Upper lobe of right lung (tissue), 1 donor: ENCODE data around the gene KIF1A. TPM values are rescaled to one million over a fixed set of nuclear protein-coding genes. Genes with fewer than 3 reads are reported as not detected.
A peak's percentile ranks its signal among the peaks of the same experiment; 100 is the strongest.

Experiments used
- ATAC-seq: fragments of 200-7000 bp; cut with Tn5 transposase; one replicate; pipeline ENCODE4 v1.9.1; 2020; ENCODE audit warnings: mild to moderate bottlenecking, moderate library complexity
- DNase-seq: peaks from one replicate; pipeline ENCODE4 v3.0.0-alpha.2; 2020
- H3K27ac ChIP-seq: fragments of 200-600 bp; one replicate; pipeline ENCODE4 v1.8.0; 2022
- H3K27me3 ChIP-seq: fragments of 200-600 bp; one replicate; pipeline ENCODE4 v1.8.0; 2022; ENCODE audit warnings: mild to moderate bottlenecking
- H3K36me3 ChIP-seq: fragments of 200-600 bp; one replicate; pipeline ENCODE4 v1.8.0; 2022
- H3K4me1 ChIP-seq: fragments of 200-600 bp; one replicate; pipeline ENCODE4 v1.8.0; 2022
- H3K4me3 ChIP-seq: fragments of 200-600 bp; one replicate; pipeline ENCODE4 v1.8.0; 2022; ENCODE audit warnings: mild to moderate bottlenecking
- H3K9me3 ChIP-seq: fragments of 200-600 bp; one replicate; pipeline ENCODE4 v1.8.0; 2022
- intact Hi-C: fragments of 100-400 bp; cut with DNase I; formaldehyde crosslinking; loops from one replicate; pipeline ENCODE4 v1.11.0; 2022
- total RNA-seq: library from RNA; stranded (reverse); fragmentation: NEBNext Ultra II Directional; extraction: Animal tissue kit (Norgen Biotek cat#: 25700); gene quantifications from one replicate; pipeline ENCODE4 v1.2.1, GENCODE V29; 2021
- TF ChIP-seq, protein P1 (sequence below): fragments of 200-600 bp; IDR thresholded peaks from one replicate; pipeline ENCODE4 v1.8.0; 2022; ENCODE audit warnings: antibody characterized with exemption
- donor health status: DM: no; HTN: yes; CAD: no; lungs with severe emphysema.

The KIF1A gene
- total RNA-seq, 1 donor from 2014 or later, result 0.81 TPM

DNA sequence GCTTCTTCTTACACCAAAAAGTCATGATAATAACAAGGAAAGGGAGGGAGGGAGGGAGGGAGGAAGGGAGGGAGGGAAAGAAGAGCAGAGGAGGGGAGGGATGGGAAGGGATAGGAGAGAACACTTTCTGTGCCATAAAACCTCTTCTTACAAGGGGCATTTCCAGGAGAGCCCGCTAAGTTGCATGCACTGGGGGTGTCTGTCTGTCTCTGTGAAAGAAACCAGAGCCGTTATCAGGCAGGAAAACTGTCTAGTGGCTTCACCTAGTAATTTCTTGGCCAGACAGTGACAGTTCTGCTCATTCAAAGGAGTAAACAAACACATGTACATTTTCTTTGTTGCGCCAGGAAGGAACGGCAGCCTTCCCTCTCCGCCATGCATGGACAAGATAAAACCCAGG is 82.5 kb downstream of the KIF1A start:
- H3K27me3 ChIP-seq, result no peaks in the 10 kb centered on the region
- H3K4me3 ChIP-seq, result no peak overlapping the region
- no peak for ATAC-seq
- no peaks in the 10 kb centered on the region for H3K4me1 ChIP-seq
- no peak for DNase-seq
- no peaks in the 10 kb centered on the region for H3K9me3 ChIP-seq
- H3K36me3 ChIP-seq, result no peaks in the 10 kb centered on the region
- intact Hi-C loops, result no loop called here
- TF ChIP-seq, protein P1, sequence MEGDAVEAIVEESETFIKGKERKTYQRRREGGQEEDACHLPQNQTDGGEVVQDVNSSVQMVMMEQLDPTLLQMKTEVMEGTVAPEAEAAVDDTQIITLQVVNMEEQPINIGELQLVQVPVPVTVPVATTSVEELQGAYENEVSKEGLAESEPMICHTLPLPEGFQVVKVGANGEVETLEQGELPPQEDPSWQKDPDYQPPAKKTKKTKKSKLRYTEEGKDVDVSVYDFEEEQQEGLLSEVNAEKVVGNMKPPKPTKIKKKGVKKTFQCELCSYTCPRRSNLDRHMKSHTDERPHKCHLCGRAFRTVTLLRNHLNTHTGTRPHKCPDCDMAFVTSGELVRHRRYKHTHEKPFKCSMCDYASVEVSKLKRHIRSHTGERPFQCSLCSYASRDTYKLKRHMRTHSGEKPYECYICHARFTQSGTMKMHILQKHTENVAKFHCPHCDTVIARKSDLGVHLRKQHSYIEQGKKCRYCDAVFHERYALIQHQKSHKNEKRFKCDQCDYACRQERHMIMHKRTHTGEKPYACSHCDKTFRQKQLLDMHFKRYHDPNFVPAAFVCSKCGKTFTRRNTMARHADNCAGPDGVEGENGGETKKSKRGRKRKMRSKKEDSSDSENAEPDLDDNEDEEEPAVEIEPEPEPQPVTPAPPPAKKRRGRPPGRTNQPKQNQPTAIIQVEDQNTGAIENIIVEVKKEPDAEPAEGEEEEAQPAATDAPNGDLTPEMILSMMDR, result no peak
- no peak overlapping the region for H3K27ac ChIP-seq

DNA sequence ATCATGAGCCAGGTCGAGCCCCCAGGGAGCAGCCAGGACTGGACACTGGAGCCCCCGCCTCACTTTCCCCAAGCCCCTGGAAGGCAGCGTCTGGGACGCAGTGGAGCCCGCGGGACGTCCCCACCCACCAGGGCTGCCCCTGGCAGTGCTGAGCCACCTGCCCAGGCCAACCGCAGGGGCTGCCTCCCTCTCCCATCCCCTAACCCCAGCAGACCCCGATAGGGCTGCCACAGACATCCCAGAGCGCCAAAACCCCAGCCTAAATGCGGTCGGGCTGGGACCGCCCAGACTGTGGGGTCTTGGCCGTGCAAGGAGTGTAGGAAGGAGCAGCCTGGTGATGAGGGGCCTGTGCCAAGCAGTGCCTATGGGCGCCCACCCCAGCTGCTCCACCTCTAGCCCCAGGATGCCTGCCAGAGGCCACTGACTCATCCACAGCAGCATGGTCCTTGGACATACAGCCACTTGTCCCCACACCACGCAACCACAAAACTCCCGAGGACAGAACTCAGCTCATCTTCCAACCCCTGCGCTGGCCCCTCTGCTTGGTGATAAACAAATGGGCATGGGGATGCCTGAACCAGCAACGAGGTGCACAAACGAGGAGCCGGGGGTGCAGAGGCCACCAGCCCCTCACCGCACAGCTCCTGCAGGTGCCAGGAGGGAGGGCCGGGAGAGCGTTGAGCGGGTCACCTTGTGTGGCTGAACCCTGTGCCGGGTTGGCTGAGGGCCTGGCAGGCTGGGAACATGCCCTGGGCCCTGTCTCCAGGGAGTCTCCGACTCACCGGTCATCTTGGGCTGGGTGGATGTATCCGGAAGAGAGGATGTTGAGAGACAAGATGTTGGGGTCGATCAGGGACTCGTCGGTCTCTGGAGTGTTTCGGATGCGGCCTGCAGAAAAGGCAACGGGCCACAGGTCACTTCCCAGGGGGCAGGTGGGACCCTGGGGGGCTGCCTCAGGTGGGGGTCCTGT is 83.5 kb downstream of the KIF1A start:
- no peak overlapping the region for H3K27ac ChIP-seq
- no peak overlapping the region for H3K4me3 ChIP-seq
- ATAC-seq (no peak), DNase-seq (no peak)
- no peaks in the 10 kb centered on the region for H3K9me3 ChIP-seq
- H3K27me3 ChIP-seq, result no peaks in the 10 kb centered on the region
- intact Hi-C loops, result no loop called here
- no peaks in the 10 kb centered on the region for H3K36me3 ChIP-seq
- TF ChIP-seq, protein P1, result no peak
- no peaks in the 10 kb centered on the region for H3K4me1 ChIP-seq

DNA sequence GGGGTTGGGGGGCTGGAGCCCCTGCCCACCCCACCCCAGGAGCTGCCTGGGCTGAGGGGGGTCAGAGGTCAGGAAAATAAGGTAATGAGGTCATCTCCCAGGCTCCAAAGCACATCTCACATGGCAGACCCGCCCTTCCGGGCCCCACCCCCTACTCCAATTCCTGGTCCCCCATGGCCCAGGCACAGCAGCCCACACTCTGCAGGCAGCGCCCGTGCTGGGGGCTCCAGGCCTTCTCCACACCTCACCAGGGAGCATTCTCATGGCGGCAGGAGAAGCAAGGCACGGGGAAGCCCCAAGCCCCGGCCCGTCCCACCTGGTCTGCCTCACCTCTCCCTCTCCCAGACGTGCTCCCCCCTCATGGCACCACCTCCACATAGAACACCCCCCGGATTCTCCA is 84.5 kb downstream of the KIF1A start:
- DNase-seq, result no peak

DNA sequence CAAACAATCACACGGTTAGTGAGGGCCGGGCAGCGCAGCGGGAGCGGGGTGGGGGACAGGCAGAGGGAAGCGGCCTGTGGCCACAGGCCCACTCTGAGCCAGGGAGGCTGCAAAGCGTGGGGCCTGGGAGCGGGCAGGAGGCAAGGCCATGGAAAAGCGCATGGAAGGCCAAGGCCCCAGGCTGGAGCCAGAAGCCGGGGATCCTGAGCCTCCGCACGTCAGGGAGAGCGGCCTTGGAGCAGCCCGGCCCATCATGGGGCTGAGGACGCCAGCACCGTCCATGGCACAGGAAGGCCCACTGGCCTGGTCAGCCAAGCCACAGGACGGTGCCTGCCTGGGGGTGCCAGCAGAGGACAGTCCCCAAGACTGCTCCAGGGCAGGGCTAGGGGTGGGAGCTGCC is 85.3 kb downstream of the KIF1A start:
- intact Hi-C loops, result no loop called here
- Histone ChIP-seq H3K27me3 (no peaks in the 10 kb centered on the region), H3K36me3 (no peaks in the 10 kb centered on the region), H3K27ac (no peak overlapping the region), H3K4me1 (peaks cover 9% of the 10 kb centered on the region), H3K4me3 (no peak overlapping the region), H3K9me3 (no peaks in the 10 kb centered on the region)
- ATAC-seq (no peak), DNase-seq (no peak)
- TF ChIP-seq, protein P1, result no peak

More for the DNA sequence above, 84.5 kb downstream of the KIF1A start:
- Histone ChIP-seq H3K27ac (no peak overlapping the region), H3K27me3 (no peaks in the 10 kb centered on the region), H3K9me3 (no peaks in the 10 kb centered on the region), H3K4me3 (no peak overlapping the region), H3K4me1 (peaks cover 9% of the 10 kb centered on the region), H3K36me3 (no peaks in the 10 kb centered on the region)
- intact Hi-C loops, result no loop called here
- ATAC-seq, result no peak
- TF ChIP-seq, protein P1, result no peak

DNA sequence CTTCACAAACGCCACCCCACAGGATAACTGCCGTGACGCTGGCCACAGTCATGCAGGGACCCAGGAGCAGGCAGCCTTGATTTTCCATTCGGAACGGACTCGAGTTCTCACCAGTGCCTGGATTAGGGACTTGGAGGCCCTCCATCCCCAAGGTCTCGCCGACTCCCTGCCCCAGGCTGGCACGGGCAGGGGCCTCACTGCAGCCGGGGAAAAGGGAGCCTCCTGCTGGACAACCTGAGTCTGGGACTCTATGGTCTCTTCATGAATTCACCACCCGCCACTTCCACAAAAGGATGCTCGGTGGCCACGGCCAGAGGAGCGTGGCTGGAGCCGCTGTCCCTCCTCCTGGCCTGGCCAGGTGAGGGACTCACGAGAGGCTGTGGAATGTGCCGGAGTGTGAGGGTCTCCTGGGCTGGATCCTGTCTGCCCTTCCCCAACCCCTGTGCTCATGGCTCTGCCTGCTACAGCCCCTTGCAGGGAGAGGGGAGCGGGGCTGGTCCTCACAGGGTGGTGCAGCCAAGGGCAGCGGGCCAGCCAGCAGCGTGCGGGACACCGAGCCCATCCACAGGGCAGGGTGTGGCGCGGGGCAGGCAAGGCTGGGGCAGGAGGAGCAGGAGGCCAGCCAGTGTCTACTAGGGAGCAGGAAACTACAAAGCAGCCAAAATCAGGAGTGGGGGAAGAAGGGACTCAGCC is 86.1 kb downstream of the KIF1A start:
- no peak for ATAC-seq
- Histone ChIP-seq H3K27me3 (no peaks in the 10 kb centered on the region), H3K36me3 (no peaks in the 10 kb centered on the region), H3K4me3 (no peak overlapping the region), H3K4me1 (peaks cover 9% of the 10 kb centered on the region), H3K9me3 (no peaks in the 10 kb centered on the region), H3K27ac (no peak overlapping the region)
- TF ChIP-seq, protein P1, result peak; percentile 11
- DNase-seq, result no peak
- intact Hi-C loops, result no loop called here
